Peyer's patch (tissue), 4 donors: Measurements from ENCODE around the gene AGAP1. TPM values are rescaled to one million over a fixed set of nuclear protein-coding genes. Genes with fewer than 3 reads are reported as not detected.

Experiments
- DNase-seq, 3 donors: peaks; one replicate each; pipeline ENCODE4 v3.0.0-alpha.2; 2017 to 2019
- H3K27ac ChIP-seq, 4 donors: fragments of 200-600 bp; sonication (generic); one replicate each; pipeline ENCODE4 v1.5.1; 2016 to 2019
- H3K27me3 ChIP-seq, 2 donors: fragments of 200-600 bp; sonication (generic); one replicate each; pipeline ENCODE4 v1.5.1; 2019
- H3K36me3 ChIP-seq, 3 donors: fragments of 200-600 bp; sonication (generic); one replicate each; pipeline ENCODE4 v1.5.1; 2016 to 2019
- H3K4me1 ChIP-seq, 4 donors: fragments of 200-600 bp; sonication (generic); one replicate each; pipeline ENCODE4 v1.5.1; 2016 to 2019
- H3K4me3 ChIP-seq, 4 donors: fragments of 200-600 bp; sonication (generic); 1 replicate in 3 of 4; 2 replicates in 1 of 4; pipeline ENCODE4 v1.5.1; 2016 to 2019; ENCODE audit warnings: mild to moderate bottlenecking in 1 of 4
- H3K9me3 ChIP-seq, 4 donors: fragments of 200-600 bp; sonication (generic); one replicate each; pipeline ENCODE4 v1.5.1; 2016 to 2019; ENCODE audit warnings: mild to moderate bottlenecking in 1 of 4
- POLR2A ChIP-seq, 2 donors: fragments of 450-650 bp; IDR thresholded peaks; one replicate each; pipeline ENCODE4 v1.5.1; 2017; ENCODE audit warnings: antibody characterized with exemption in 2 of 2, mild to moderate bottlenecking in 2 of 2, moderate library complexity in 2 of 2
- total RNA-seq, 4 donors: library from RNA; depleted of rRNA; stranded (reverse); fragments of >200 nt; gene quantifications; one replicate each; pipeline ENCODE4 v1.1.0, GENCODE V29; 2016
- TF ChIP-seq, protein P1 (sequence below), 6 experiments: fragments of 450-650 bp in 4 of 6; fragments of 200-600 bp in 2 of 6; sonication (generic) in 1 of 6; IDR thresholded peaks; one replicate each; pipeline ENCODE4 v1.5.1; 2017 to 2019; ENCODE audit warnings: antibody characterized with exemption in 6 of 6, mild to moderate bottlenecking in 3 of 6, moderate library complexity in 1 of 6

AGAP1 gene
- total RNA-seq, 4 donors from 2014 or later, result 55.7 to 79.1 (median 66.9) TPM

DNA sequence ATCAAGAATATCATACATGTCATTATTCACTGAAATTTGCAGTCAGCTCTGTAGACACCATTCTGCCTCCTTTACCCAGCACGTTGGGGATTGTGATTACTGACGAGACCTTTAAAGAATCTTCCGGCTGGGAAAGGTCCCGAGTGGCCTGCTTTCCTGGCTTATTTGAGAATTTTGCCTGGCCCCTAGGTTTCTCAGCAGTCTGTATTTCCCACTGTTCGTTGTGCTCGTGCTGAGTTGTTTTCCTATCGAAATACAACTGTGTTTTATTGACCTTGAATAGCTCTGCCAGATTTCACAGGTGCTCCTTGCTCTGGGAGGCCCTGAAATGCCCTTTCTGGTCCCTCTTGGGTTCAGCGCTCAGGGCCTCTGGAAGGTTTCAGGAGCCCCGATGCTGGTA lies 94.9 kb downstream of the AGAP1 start:
- Histone ChIP-seq H3K27ac (no peak overlapping the region), H3K9me3 (no peaks in the 10 kb centered on the region), H3K27me3 (no peaks in the 10 kb centered on the region), H3K4me3 (no peak overlapping the region), H3K4me1 (no peaks in the 10 kb centered on the region), H3K36me3 (no peaks in the 10 kb centered on the region)
- no peak for DNase-seq
- TF ChIP-seq POLR2A (IDR thresholded peaks at IDR 0.05), result no peak
- TF ChIP-seq, protein P1, sequence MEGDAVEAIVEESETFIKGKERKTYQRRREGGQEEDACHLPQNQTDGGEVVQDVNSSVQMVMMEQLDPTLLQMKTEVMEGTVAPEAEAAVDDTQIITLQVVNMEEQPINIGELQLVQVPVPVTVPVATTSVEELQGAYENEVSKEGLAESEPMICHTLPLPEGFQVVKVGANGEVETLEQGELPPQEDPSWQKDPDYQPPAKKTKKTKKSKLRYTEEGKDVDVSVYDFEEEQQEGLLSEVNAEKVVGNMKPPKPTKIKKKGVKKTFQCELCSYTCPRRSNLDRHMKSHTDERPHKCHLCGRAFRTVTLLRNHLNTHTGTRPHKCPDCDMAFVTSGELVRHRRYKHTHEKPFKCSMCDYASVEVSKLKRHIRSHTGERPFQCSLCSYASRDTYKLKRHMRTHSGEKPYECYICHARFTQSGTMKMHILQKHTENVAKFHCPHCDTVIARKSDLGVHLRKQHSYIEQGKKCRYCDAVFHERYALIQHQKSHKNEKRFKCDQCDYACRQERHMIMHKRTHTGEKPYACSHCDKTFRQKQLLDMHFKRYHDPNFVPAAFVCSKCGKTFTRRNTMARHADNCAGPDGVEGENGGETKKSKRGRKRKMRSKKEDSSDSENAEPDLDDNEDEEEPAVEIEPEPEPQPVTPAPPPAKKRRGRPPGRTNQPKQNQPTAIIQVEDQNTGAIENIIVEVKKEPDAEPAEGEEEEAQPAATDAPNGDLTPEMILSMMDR (IDR thresholded peaks at IDR 0.05), result no peak

DNA sequence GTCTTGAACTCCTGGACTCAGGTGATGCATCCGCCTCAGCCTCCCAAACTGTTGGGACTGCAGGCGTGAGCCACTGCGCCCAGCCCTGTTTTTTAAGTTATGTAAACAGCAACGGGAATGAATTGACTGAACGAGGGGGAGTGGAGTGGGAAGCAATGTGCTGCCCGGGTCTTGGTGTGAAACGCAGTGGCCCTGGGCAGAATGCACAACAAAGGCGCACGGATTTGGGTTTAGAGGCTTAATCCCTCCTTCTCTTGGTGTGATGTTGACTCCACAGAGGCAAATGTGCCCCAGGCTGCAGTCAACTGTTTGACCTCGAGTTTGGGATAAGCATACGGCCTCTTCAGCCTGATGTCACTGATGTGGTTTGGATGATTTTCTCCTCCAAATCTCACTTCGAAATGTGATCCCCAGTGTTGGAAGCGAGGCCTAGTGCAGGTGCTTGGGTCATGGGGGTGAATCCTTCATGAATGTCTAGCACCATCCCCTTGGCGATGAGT lies 97.4 kb downstream of the AGAP1 start:
- no peak for TF ChIP-seq POLR2A (IDR thresholded peaks at IDR 0.05)
- TF ChIP-seq, protein P1 (IDR thresholded peaks at IDR 0.05), result no peak
- Histone ChIP-seq H3K36me3 (no peaks in the 10 kb centered on the region), H3K4me1 (no peaks in the 10 kb centered on the region)

DNA sequence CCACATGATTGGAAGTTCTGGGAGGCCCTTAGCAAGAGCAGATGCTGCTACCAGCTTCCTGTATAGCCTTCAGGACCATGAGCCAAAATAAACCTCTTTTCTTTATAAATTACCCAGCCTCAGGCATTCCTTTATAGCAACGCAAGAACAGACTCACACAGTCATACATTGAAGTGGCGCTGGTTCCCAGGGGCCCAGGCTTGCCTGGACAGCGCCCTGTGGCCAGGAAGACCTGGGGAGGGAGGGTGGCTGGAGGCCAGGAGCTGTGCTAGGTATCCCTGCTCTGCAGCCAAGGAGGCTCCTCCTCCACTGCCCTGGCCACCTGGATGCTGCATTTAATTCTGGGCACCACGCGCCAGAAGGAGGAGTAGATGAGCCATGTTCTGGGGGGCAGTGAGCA lies 98.1 kb downstream of the AGAP1 start:
- Histone ChIP-seq H3K4me3 (no peak overlapping the region), H3K27me3 (no peaks in the 10 kb centered on the region), H3K27ac (no peak overlapping the region), H3K36me3 (no peaks in the 10 kb centered on the region), H3K9me3 (no peaks in the 10 kb centered on the region), H3K4me1 (no peaks in the 10 kb centered on the region)
- no peak for DNase-seq
- TF ChIP-seq, protein P1 (IDR thresholded peaks at IDR 0.05), result no peak
- TF ChIP-seq POLR2A (IDR thresholded peaks at IDR 0.05), result no peak

More for the DNA sequence above, 97.4 kb downstream of the AGAP1 start:
- Histone ChIP-seq H3K27ac (no peak overlapping the region), H3K9me3 (no peaks in the 10 kb centered on the region), H3K27me3 (no peaks in the 10 kb centered on the region), H3K4me3 (no peak overlapping the region)
- DNase-seq, result no peak

DNA sequence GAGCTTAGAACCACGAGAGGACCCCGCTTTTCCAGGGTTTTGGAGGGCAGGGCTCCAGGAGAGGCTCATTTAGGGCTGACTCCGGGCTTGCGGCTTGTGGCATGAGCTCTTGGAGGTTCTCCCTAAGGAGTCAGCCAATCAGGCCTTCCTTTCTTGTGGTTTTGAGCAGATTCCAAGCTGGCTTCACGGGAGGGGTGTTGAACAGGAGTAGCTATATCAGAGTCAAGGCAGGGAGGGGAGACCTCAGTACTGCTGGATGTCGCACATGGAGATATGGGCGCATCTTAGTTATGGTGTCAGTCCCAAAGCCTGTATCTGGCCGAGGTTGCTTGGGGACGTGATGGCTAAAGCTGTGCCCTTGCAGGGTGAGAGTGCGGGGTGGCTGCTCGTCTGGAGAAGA lies 98.6 kb downstream of the AGAP1 start:
- H3K4me3 ChIP-seq, result no peak overlapping the region
- TF ChIP-seq POLR2A (IDR thresholded peaks at IDR 0.05), result no peak
- TF ChIP-seq, protein P1 (IDR thresholded peaks at IDR 0.05), result no peak
- no peaks in the 10 kb centered on the region for H3K4me1 ChIP-seq
- H3K9me3 ChIP-seq, result no peaks in the 10 kb centered on the region
- no peaks in the 10 kb centered on the region for H3K36me3 ChIP-seq
- H3K27ac ChIP-seq, result no peak overlapping the region
- H3K27me3 ChIP-seq, result no peaks in the 10 kb centered on the region
- DNase-seq, result no peak

DNA sequence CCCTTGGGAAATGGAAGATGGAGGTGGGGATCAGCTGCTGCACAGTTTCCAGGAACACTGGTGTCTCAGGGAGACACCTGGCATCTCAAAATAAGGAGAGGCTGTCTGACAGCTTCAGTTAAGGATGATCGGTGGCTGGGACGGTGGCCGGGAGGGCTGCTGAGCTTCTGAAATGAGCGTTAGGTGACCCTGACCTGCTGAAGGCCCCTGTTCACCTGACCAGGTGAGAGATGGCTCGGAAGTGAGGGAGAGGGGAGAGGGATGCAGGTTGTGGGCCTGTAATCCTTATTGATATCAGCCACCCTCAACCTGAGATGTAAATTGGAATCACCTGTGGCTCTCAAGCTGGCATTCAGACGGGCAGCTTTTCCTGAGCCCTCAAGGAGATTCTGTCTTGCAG lies 99.0 kb downstream of the AGAP1 start:
- Histone ChIP-seq H3K4me1 (no peaks in the 10 kb centered on the region), H3K27ac (no peak overlapping the region), H3K27me3 (no peaks in the 10 kb centered on the region), H3K4me3 (no peak overlapping the region), H3K36me3 (no peaks in the 10 kb centered on the region), H3K9me3 (no peaks in the 10 kb centered on the region)
- DNase-seq, result no peak
- TF ChIP-seq POLR2A (IDR thresholded peaks at IDR 0.05), result no peak
- TF ChIP-seq, protein P1 (IDR thresholded peaks at IDR 0.05), result no peak

DNA sequence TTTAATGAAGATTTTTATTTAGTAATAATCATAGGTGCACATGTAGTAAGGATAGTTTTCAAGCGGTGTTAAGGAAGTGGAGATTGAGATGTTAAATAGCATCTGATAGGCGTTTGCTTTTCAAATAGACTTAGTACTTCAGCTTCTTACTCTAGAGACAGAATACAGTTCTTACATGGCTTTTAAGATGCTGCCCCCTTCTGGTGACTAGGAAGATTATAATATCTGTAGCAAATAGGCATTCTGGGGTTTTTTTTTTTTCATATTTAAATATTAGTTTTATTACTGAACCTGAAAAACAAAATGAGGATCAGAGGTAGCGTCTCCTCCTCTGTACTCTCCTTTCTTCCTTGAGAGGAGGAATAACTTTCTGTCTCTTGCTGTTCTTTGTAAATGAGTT lies 100.2 kb downstream of the AGAP1 start:
- Histone ChIP-seq H3K4me1 (peaks cover 0 to under 1% (median 0%) of the 10 kb centered on the region in 4 donors), H3K27ac (no peak overlapping the region), H3K4me3 (no peak overlapping the region), H3K27me3 (no peaks in the 10 kb centered on the region), H3K9me3 (no peaks in the 10 kb centered on the region), H3K36me3 (no peaks in the 10 kb centered on the region)
- TF ChIP-seq, protein P1 (IDR thresholded peaks at IDR 0.05), result peak in 4 of 6 experiments; percentile 62 to 81 (median 72)
- TF ChIP-seq POLR2A (IDR thresholded peaks at IDR 0.05), result no peak
- no peak for DNase-seq
